OCI-LY7 (cell line): Measurements from ENCODE around the gene EHBP1. TPM values are rescaled to one million over a fixed set of nuclear protein-coding genes. Genes with fewer than 3 reads are reported as not detected.

ENCODE experiments used
- BruUV-seq: library from RNA; stranded (reverse); fragments of 400-500 nt; replicated peaks from 2 replicates; lab custom pipeline; 2021; lab: Mats Ljungman, UMichigan
- CTCF ChIA-PET: fragments of 300-600 bp; sonication (Branson Sonifier 250); formaldehyde crosslinking; loops from one replicate; lab custom pipeline; 2022; ENCODE audit warnings: antibody characterized with exemption; ENCODE audit not compliant: unreplicated experiment; lab: Charles Lee
- POLR2A ChIA-PET: fragments of 300-600 bp; sonication (Branson Sonifier 250); formaldehyde crosslinking; loops from one replicate; lab custom pipeline; 2022; ENCODE audit warnings: antibody characterized with exemption; lab: Charles Lee
- DNase-seq: peaks from one replicate; pipeline ENCODE4 v3.0.0-alpha.2; 2015; ENCODE audit warnings: low spot score
- H2AFZ ChIP-seq: fragments of 200-600 bp; sonication (generic), shearing (Covaris generic); 2 replicates; pipeline ENCODE4 v1.6.1; 2014; ENCODE audit warnings: mild to moderate bottlenecking, antibody characterized with exemption, low read length, moderate library complexity
- H3K27ac ChIP-seq: fragments of 200-600 bp; sonication (generic); 2 replicates; pipeline ENCODE4 v1.5.1; 2014; ENCODE audit warnings: mixed run types, low read depth, mild to moderate bottlenecking, moderate library complexity, low read length, inconsistent platforms; ENCODE audit not compliant: poor library complexity, severe bottlenecking
- H3K36me3 ChIP-seq: fragments of 200-600 bp; sonication (generic); 2 replicates; pipeline ENCODE4 v1.6.1; 2014; ENCODE audit warnings: mild to moderate bottlenecking, antibody characterized with exemption, low read length, moderate library complexity, mixed read lengths; ENCODE audit not compliant: insufficient read depth
- H3K4me1 ChIP-seq: fragments of 200-600 bp; sonication (generic); 2 replicates; pipeline ENCODE4 v1.5.1; 2014; ENCODE audit warnings: mild to moderate bottlenecking, low read length; ENCODE audit not compliant: insufficient read depth, poor library complexity, severe bottlenecking
- H3K4me2 ChIP-seq: fragments of 200-600 bp; sonication (generic); 2 replicates; pipeline ENCODE4 v1.6.1; 2014; ENCODE audit warnings: mild to moderate bottlenecking, low read length
- H3K4me3 ChIP-seq: fragments of 200-600 bp; sonication (generic); 2 replicates; pipeline ENCODE4 v1.5.1; 2014; ENCODE audit warnings: mild to moderate bottlenecking, low read depth, low read length; ENCODE audit not compliant: poor library complexity, severe bottlenecking
- H3K79me2 ChIP-seq: fragments of 200-600 bp; sonication (generic); 2 replicates; pipeline ENCODE4 v1.6.1; 2016; ENCODE audit warnings: low read depth, mild to moderate bottlenecking, low read length, moderate library complexity, mixed read lengths; ENCODE audit not compliant: insufficient read depth
- H3K9me2 ChIP-seq: fragments of 200-600 bp; sonication (generic); 2 replicates; pipeline ENCODE4 v1.6.1; 2016; ENCODE audit warnings: mild to moderate bottlenecking, low read length, mixed read lengths; ENCODE audit not compliant: insufficient read depth
- H3K9me3 ChIP-seq: fragments of 200-600 bp; sonication (generic); 2 replicates; pipeline ENCODE4 v1.6.1; 2014; ENCODE audit warnings: mild to moderate bottlenecking, mixed run types, low read length, mixed read lengths
- H4K20me1 ChIP-seq: fragments of 200-600 bp; sonication (generic); 2 replicates; pipeline ENCODE4 v1.6.1; 2014; ENCODE audit warnings: mild to moderate bottlenecking, antibody characterized with exemption, low read length, moderate library complexity, mixed read lengths; ENCODE audit not compliant: insufficient read depth
- CTCF ChIP-seq: fragments of 200-600 bp; sonication (generic); conservative IDR thresholded peaks from 2 replicates; pipeline ENCODE4 v1.5.1; 2014; ENCODE audit warnings: mild to moderate bottlenecking, antibody characterized with exemption, low read length, moderate library complexity, mixed read lengths
- EZH2phosphoT487 ChIP-seq: fragments of 200-600 bp; sonication (generic); IDR thresholded peaks from 2 replicates; pipeline ENCODE4 v1.6.1; 2018; ENCODE audit warnings: low read depth, borderline replicate concordance, mild to moderate bottlenecking, mixed run types, antibody characterized with exemption, low read length, moderate library complexity, mixed read lengths
- intact Hi-C: fragments of 100-400 bp; cut with micrococcal nuclease; formaldehyde crosslinking; loops from one replicate; pipeline ENCODE4 v1.10.0; 2022; ENCODE audit not compliant: unreplicated experiment
- total RNA-seq, 2 experiments: library from RNA; depleted of rRNA in 1 of 2; stranded (reverse); fragments of >200 nt in 1 of 2; shearing (Covaris generic) in 1 of 2; gene quantifications; 2 replicates each; pipeline ENCODE4 v1.2.3, GENCODE V29; 2014 to 2022

The EHBP1 gene
- total RNA-seq, 2 experiments from 2014 or later = 26.8 to 34.1 TPM

- Histone ChIP-seq H3K9me3 (no peaks in the 10 kb centered on the region), H3K9me2 (no peaks in the 10 kb centered on the region), H3K79me2 (no peaks in the 10 kb centered on the region), H3K4me2 (no peak overlapping the region), H3K4me1 (no peaks in the 10 kb centered on the region), H3K27ac (no peak overlapping the region), H3K36me3 (no peaks in the 10 kb centered on the region), H4K20me1 (no peaks in the 10 kb centered on the region), H2AFZ (no peak overlapping the region), H3K4me3 (no peak overlapping the region)
- no peak for TF ChIP-seq EZH2phosphoT487
- no peak for TF ChIP-seq CTCF
- intact Hi-C loops = no loop called here
- no TSS peak for BruUV-seq
- DNase-seq = no peak
- ChIA-PET CTCF (no interaction called here), POLR2A (interaction anchor here (0.6 kb wide), 1 partner anchor 239 kb away, joined by 3 read pairs; no protein-coding TSS in a partner anchor)
Measured at GRCh38 chr2:62858231-62858832, 152.8 kb downstream of the EHBP1 start.

GRCh38 chr2:62868947-62869346 is 163.4 kb downstream of the EHBP1 start:
- Histone ChIP-seq H3K9me2 (no peaks in the 10 kb centered on the region), H3K36me3 (peaks cover 24% of the 10 kb centered on the region), H4K20me1 (no peaks in the 10 kb centered on the region), H3K4me1 (no peaks in the 10 kb centered on the region), H3K4me3 (no peak overlapping the region), H3K9me3 (peaks cover 14% of the 10 kb centered on the region; the same call in 1 of the 2 replicates), H3K27ac (no peak overlapping the region), H3K79me2 (no peaks in the 10 kb centered on the region), H3K4me2 (no peak overlapping the region), H2AFZ (no peak overlapping the region)
- ChIA-PET CTCF (no interaction called here), POLR2A (interaction anchor here (1.2 kb wide), 1 partner anchor 13 kb away, joined by 3 read pairs; no protein-coding TSS in a partner anchor)
- intact Hi-C loops = no loop called here
- DNase-seq = no peak
- no peak for TF ChIP-seq CTCF
- BruUV-seq = no TSS peak

- H3K4me2 ChIP-seq = no peak overlapping the region
- H3K4me1 ChIP-seq = no peaks in the 10 kb centered on the region
- no peak for DNase-seq
- CTCF ChIA-PET = no interaction called here
- H3K4me3 ChIP-seq = no peak overlapping the region
- peaks cover 35% of the 10 kb centered on the region for H3K36me3 ChIP-seq
- H3K9me3 ChIP-seq = peaks cover 14% of the 10 kb centered on the region; the same call in 1 of the 2 replicates
- POLR2A ChIA-PET = interaction anchor here (0.7 to 1.0 kb wide), 2 partner anchors 931 to 1084 kb away, joined by 3 to 4 read pairs; no protein-coding TSS in a partner anchor
- no TSS peak for BruUV-seq
- no peak overlapping the region for H2AFZ ChIP-seq
- no peak overlapping the region for H3K27ac ChIP-seq
- no peaks in the 10 kb centered on the region for H4K20me1 ChIP-seq
- no peaks in the 10 kb centered on the region for H3K9me2 ChIP-seq
- intact Hi-C loops = no loop called here
- TF ChIP-seq EZH2phosphoT487 (no peak), CTCF (no peak)
- no peaks in the 10 kb centered on the region for H3K79me2 ChIP-seq
Measured at GRCh38 chr2:62870966-62871365, 165.5 kb downstream of the EHBP1 start.
